Keratinocyte (primary cell): ENCODE results near the gene ADGRF5. TPM values are rescaled to one million over a fixed set of nuclear protein-coding genes. Genes with fewer than 3 reads are reported as not detected.

ENCODE experiments used
- DNase-seq: peaks from one replicate; pipeline ENCODE4 v3.0.0-alpha.2; 2011; ENCODE audit warnings: low read depth, missing footprints, low spot score
- FAIRE-seq: peaks from 2 replicates; lab custom pipeline; 2011; peaks lifted over from hg19 to GRCh38; lab: Jason Lieb, UNC
- H2AFZ ChIP-seq: 2 replicates; pipeline ENCODE4 v1.6.0; 2012; ENCODE audit warnings: low read length, control low read depth, inconsistent platforms; ENCODE audit not compliant: control insufficient read depth
- H3K27ac ChIP-seq: 2 replicates; pipeline ENCODE4 v1.5.1; 2011; ENCODE audit warnings: low read length; ENCODE audit not compliant: control insufficient read depth, insufficient read depth
- H3K27me3 ChIP-seq: 3 replicates; pipeline ENCODE4 v1.6.0; 2011; ENCODE audit warnings: low read length; ENCODE audit not compliant: control insufficient read depth, insufficient read depth; ENCODE audit errors: extremely low read depth
- H3K36me3 ChIP-seq, 2 experiments: 2 replicates in 1 of 2; 3 replicates in 1 of 2; pipeline ENCODE4 v1.5.1; 2011; ENCODE audit warnings: low read length in 2 of 2, mild to moderate bottlenecking in 1 of 2; ENCODE audit not compliant: control insufficient read depth in 2 of 2, insufficient read depth in 2 of 2; ENCODE audit errors: extremely low read depth in 1 of 2
- H3K4me1 ChIP-seq: 3 replicates; pipeline ENCODE4 v1.5.1; 2011; ENCODE audit warnings: low read length; ENCODE audit not compliant: control insufficient read depth, insufficient read depth; ENCODE audit errors: extremely low read depth
- H3K4me2 ChIP-seq: 3 replicates; pipeline ENCODE4 v1.6.0; 2011; ENCODE audit warnings: low read depth, low read length; ENCODE audit not compliant: control insufficient read depth, insufficient read depth; ENCODE audit errors: extremely low read depth
- H3K4me3 ChIP-seq, 3 experiments: fragments of 200-600 bp in 1 of 3; sonication (generic) in 1 of 3; 2 replicates in 2 of 3; 3 replicates in 1 of 3; pipeline ENCODE4 v1.5.1; 2011 to 2016; ENCODE audit warnings: low read length in 3 of 3, mild to moderate bottlenecking in 3 of 3, control low read depth in 2 of 3, inconsistent platforms in 1 of 3, low read depth in 1 of 3, mixed read lengths in 1 of 3, mixed run types in 1 of 3, moderate library complexity in 1 of 3; ENCODE audit not compliant: control insufficient read depth in 2 of 3, insufficient read depth in 2 of 3; ENCODE audit errors: extremely low read depth in 1 of 3
- H3K79me2 ChIP-seq: 2 replicates; pipeline ENCODE4 v1.6.0; 2012; ENCODE audit warnings: low read length; ENCODE audit not compliant: control insufficient read depth, insufficient read depth
- H3K9ac ChIP-seq: 3 replicates; pipeline ENCODE4 v1.6.0; 2011; ENCODE audit warnings: low read length; ENCODE audit not compliant: control insufficient read depth, insufficient read depth; ENCODE audit errors: extremely low read depth
- H3K9me1 ChIP-seq: 3 replicates; pipeline ENCODE4 v1.6.0; 2011; ENCODE audit warnings: low read length; ENCODE audit not compliant: control insufficient read depth, insufficient read depth; ENCODE audit errors: extremely low read depth
- H3K9me3 ChIP-seq: 2 replicates; pipeline ENCODE4 v1.5.1; 2012; ENCODE audit warnings: low read depth, low read length; ENCODE audit not compliant: control insufficient read depth
- H4K20me1 ChIP-seq: 3 replicates; pipeline ENCODE4 v1.6.0; 2011; ENCODE audit warnings: low read length; ENCODE audit not compliant: control insufficient read depth, insufficient read depth; ENCODE audit errors: extremely low read depth
- EZH2 ChIP-seq: IDR thresholded peaks from one replicate; pipeline ENCODE4 v1.6.1; 2012; ENCODE audit warnings: inconsistent platforms, mild to moderate bottlenecking, low read length, moderate library complexity
- dilution Hi-C: fragments of 300-500 bp; cut with MboI; formaldehyde crosslinking; loops from one replicate; pipeline ENCODE4 v1.7.0; 2020; ENCODE audit warnings: low sequenced_read_pairs; ENCODE audit not compliant: extremely low pct_ligation_motif_present
- polyA plus RNA-seq, 5 experiments: library from polyadenylated mRNA; depleted of rRNA in 3 of 5; stranded (reverse) in 3 of 5; stranded (forward) in 1 of 5; unstranded in 1 of 5; fragments of >200 nt; gene quantifications; 1 replicate in 1 of 5; 2 replicates in 3 of 5; 3 replicates in 1 of 5; pipeline versions ENCODE4 v1.2.1 to v1.2.3, GENCODE V29; 2011 to 2012; ENCODE audit warnings: missing spikeins in 2 of 5, low read depth in 1 of 5, low replicate concordance in 1 of 5
- TF ChIP-seq, protein P1 (sequence below), 3 experiments: IDR thresholded peaks in 1 of 3; conservative IDR thresholded peaks in 1 of 3; optimal IDR thresholded peaks in 1 of 3; 2 replicates in 2 of 3; 3 replicates in 1 of 3; pipeline versions ENCODE3 to v1.5.1; 2011; ENCODE audit warnings: low read length in 3 of 3, mild to moderate bottlenecking in 3 of 3, moderate library complexity in 2 of 3, control low read depth in 1 of 3, inconsistent platforms in 1 of 3; ENCODE audit not compliant: insufficient read depth in 2 of 3; ENCODE audit errors: extremely low read depth in 1 of 3

The ADGRF5 gene
- polyA plus RNA-seq, 1 donor (not counting 4 experiments of a cell fraction or from before 2014, with no cell fraction given) = not detected

DNA sequence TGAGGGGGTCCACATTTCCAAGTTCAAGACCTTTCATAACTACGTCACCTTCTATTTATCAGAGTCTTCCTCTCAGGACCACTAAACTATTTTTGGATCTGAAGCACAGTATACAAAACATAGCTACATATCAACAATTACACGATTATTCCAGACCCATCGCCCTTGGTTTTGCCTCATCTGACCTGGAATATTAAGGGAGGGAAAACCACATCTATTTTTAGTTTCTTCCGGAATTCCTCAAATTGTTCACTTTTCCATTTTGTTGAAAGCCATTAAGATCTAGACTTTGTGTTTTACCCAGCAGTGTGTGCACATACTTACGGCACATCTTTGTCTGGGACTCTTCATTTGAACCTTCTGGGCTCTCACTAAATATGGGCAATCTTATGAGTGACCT, 12.0 kb upstream of the ADGRF5 start:
- Histone ChIP-seq H3K4me2 (no peak overlapping the region), H3K79me2 (no peaks in the 10 kb centered on the region), H4K20me1 (no peaks in the 10 kb centered on the region), H2AFZ (no peak overlapping the region), H3K9me1 (no peaks in the 10 kb centered on the region), H3K36me3 (no peaks in the 10 kb centered on the region), H3K9me3 (no peaks in the 10 kb centered on the region), H3K4me3 (no peak overlapping the region), H3K4me1 (no peaks in the 10 kb centered on the region), H3K27ac (no peak overlapping the region), H3K9ac (no peak overlapping the region), H3K27me3 (no peaks in the 10 kb centered on the region)
- FAIRE-seq (no peak), DNase-seq (no peak)
- dilution Hi-C loops = no loop called here
- TF ChIP-seq, protein P1, sequence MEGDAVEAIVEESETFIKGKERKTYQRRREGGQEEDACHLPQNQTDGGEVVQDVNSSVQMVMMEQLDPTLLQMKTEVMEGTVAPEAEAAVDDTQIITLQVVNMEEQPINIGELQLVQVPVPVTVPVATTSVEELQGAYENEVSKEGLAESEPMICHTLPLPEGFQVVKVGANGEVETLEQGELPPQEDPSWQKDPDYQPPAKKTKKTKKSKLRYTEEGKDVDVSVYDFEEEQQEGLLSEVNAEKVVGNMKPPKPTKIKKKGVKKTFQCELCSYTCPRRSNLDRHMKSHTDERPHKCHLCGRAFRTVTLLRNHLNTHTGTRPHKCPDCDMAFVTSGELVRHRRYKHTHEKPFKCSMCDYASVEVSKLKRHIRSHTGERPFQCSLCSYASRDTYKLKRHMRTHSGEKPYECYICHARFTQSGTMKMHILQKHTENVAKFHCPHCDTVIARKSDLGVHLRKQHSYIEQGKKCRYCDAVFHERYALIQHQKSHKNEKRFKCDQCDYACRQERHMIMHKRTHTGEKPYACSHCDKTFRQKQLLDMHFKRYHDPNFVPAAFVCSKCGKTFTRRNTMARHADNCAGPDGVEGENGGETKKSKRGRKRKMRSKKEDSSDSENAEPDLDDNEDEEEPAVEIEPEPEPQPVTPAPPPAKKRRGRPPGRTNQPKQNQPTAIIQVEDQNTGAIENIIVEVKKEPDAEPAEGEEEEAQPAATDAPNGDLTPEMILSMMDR (optimal IDR thresholded peaks at IDR 0.05 in 1 of 3, IDR thresholded peaks at IDR 0.05 in 1 of 3, conservative IDR thresholded peaks at IDR 0.05 in 1 of 3; ENCODE audit: extremely low read depth in 1 of 3, insufficient read depth in 2 of 3, low read length in 3 of 3) = no peak
- TF ChIP-seq EZH2 = no peak

DNA sequence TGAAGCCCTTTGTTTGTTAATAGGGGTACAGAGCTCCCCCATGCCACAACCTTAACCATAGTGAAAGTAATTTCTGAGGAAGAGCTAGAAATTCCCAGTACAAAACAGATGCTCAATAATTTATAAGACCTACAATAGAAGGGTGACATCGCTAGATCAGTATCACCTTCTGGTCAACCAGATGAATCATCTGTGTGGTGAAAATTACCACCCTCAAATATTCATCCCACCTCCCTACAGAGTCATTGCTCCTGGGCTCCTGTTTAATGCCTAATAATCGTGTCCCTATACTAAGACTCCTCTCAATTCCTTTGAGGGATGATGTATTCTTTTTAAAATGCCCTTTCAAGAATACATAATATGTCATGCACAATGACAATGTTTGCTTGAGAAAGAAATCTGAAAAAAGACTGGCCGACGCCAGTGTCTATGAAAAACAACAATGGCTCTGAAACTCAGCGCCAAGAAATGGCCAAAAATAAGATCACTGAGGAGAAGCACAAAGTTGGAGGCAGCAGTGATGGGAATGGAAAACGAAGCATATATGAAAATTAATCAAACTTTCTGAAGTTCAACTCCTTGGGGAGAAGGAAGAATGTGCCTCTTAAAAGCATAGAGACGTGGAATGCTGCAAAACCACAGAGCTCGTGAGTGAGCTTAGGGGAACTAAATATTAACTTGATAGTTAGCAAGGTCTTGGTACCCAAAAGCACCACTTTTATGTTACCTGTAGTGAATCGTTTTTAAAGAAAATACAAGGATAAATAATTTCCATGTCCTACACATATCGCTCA, 11.0 kb upstream of the ADGRF5 start:
- Histone ChIP-seq H3K36me3 (no peaks in the 10 kb centered on the region), H3K9me1 (no peaks in the 10 kb centered on the region), H3K27me3 (no peaks in the 10 kb centered on the region), H3K4me3 (no peak overlapping the region), H3K4me2 (no peak overlapping the region), H2AFZ (no peak overlapping the region), H3K4me1 (no peaks in the 10 kb centered on the region), H3K79me2 (no peaks in the 10 kb centered on the region), H4K20me1 (no peaks in the 10 kb centered on the region), H3K9me3 (no peaks in the 10 kb centered on the region), H3K9ac (no peak overlapping the region), H3K27ac (no peak overlapping the region)
- dilution Hi-C loops = no loop called here
- TF ChIP-seq EZH2 = no peak
- TF ChIP-seq, protein P1 (optimal IDR thresholded peaks at IDR 0.05 in 1 of 3, IDR thresholded peaks at IDR 0.05 in 1 of 3, conservative IDR thresholded peaks at IDR 0.05 in 1 of 3; ENCODE audit: extremely low read depth in 1 of 3, insufficient read depth in 2 of 3, low read length in 3 of 3) = no peak
- FAIRE-seq = no peak
- no peak for DNase-seq
